HL-60 (cell line): ENCODE measurements around the gene CAMK1D.
"Not testable (repeated sequence)": the region's sequence is repeated elsewhere in the genome, so short reads cannot be mapped to it uniquely, and the experiment has no call there.

Experiments
- DNase-seq, 2 experiments: peaks; one replicate each; pipeline ENCODE4 v3.0.0-alpha.2; 2010 to 2020; ENCODE audit warnings: low read depth in 1 of 2, low spot score in 1 of 2
- H3K27ac ChIP-seq: fragments of 250-450 bp; sonication (Bioruptor Pico); replicated peaks from 2 replicates; pipeline ENCODE4 v1.5.1; 2020; ENCODE audit warnings: mild to moderate bottlenecking, moderate library complexity
- H3K27me3 ChIP-seq: fragments of 250-450 bp; sonication (Bioruptor Pico); 2 replicates; pipeline ENCODE4 v1.5.1; 2021; ENCODE audit warnings: mild to moderate bottlenecking, moderate library complexity; ENCODE audit not compliant: insufficient read depth, poor library complexity, severe bottlenecking
- H3K4me3 ChIP-seq: replicated peaks from 2 replicates; pipeline ENCODE4 v1.5.1; 2011; ENCODE audit warnings: mild to moderate bottlenecking, control low read depth, low read length; ENCODE audit not compliant: insufficient read depth
- CTCF ChIP-seq: IDR thresholded peaks from one replicate; pipeline ENCODE4 v1.5.1; 2011; ENCODE audit warnings: low read length, control low read depth, inconsistent platforms; ENCODE audit not compliant: insufficient read depth
- GABPA ChIP-seq: IDR thresholded peaks from 2 replicates; pipeline ENCODE4 v1.6.1; 2012; ENCODE audit warnings: low read depth
- POLR2AphosphoS5 ChIP-seq: IDR thresholded peaks from 2 replicates; pipeline ENCODE4 v1.6.1; 2012; ENCODE audit warnings: low read depth
- REST ChIP-seq: IDR thresholded peaks from 2 replicates; pipeline ENCODE4 v1.6.1; 2012; ENCODE audit warnings: low read depth; ENCODE audit not compliant: insufficient replicate concordance
- SPI1 ChIP-seq: IDR thresholded peaks from 2 replicates; pipeline ENCODE4 v1.6.1; 2012; ENCODE audit warnings: low read depth, mild to moderate bottlenecking, borderline replicate concordance

The CAMK1D gene

GRCh38 chr10:12712293-12712983, 363.1 kb downstream of the CAMK1D start:
- H3K27me3 ChIP-seq, result no peaks in the 10 kb centered on the region
- TF ChIP-seq POLR2AphosphoS5 (no peak), CTCF (no peak), SPI1 (no peak), GABPA (no peak), REST (no peak)
- DNase-seq, result no peak
- H3K4me3 ChIP-seq, result no peak overlapping the region
- no peak overlapping the region for H3K27ac ChIP-seq

- H3K4me3 ChIP-seq, H3K27me3 ChIP-seq, H3K27ac ChIP-seq, DNase-seq: not testable (repeated sequence)
Measured at GRCh38 chr10:12712984-12713316, 363.6 kb downstream of the CAMK1D start.

GRCh38 chr10:12716042-12716441, 366.7 kb downstream of the CAMK1D start:
- TF ChIP-seq SPI1 (no peak), CTCF (no peak), REST (no peak), POLR2AphosphoS5 (no peak), GABPA (no peak)
- DNase-seq, result no peak
- Histone ChIP-seq H3K27me3 (no peaks in the 10 kb centered on the region), H3K4me3 (no peak overlapping the region), H3K27ac (no peak overlapping the region)

GRCh38 chr10:12717981-12718707, 368.8 kb downstream of the CAMK1D start:
- Histone ChIP-seq H3K27ac (no peak overlapping the region), H3K27me3 (no peaks in the 10 kb centered on the region), H3K4me3 (no peak overlapping the region)
- DNase-seq, result no peak
- no peak for TF ChIP-seq POLR2AphosphoS5
- TF ChIP-seq SPI1, result no peak
- TF ChIP-seq GABPA, result no peak
- no peak for TF ChIP-seq CTCF
- TF ChIP-seq REST, result no peak
